A549 (cell line): Measurements from ENCODE around the gene SPINDOC. TPM values are rescaled to one million over a fixed set of nuclear protein-coding genes. Genes with fewer than 3 reads are reported as not detected.

Experiments
- ATAC-seq, 2 experiments: fragments of 200-7000 bp in 1 of 2; fragments of >200 bp in 1 of 2; cut with Nextera tagmentation in 1 of 2; cut with Tn5 transposase in 1 of 2; 3 replicates each; pipeline versions ENCODE4 v1.8.0 to v1.9.1; 2018 to 2020; ENCODE audit warnings: mild to moderate bottlenecking in 1 of 2, moderate library complexity in 1 of 2
- CTCF ChIA-PET: fragments of 300-600 bp; sonication (Branson Sonifier 250); formaldehyde crosslinking; extraction: SDS; loops from one replicate; lab custom pipeline; 2021; ENCODE audit warnings: antibody characterized with exemption, inconsistent platforms; lab: Yijun Ruan, JAX
- POLR2A ChIA-PET: fragments of 350-600 bp; formaldehyde crosslinking; extraction: SDS; loops from one replicate; lab custom pipeline; 2021; ENCODE audit warnings: antibody characterized with exemption, inconsistent platforms; lab: Yijun Ruan, JAX
- DNase-seq, 2 experiments: peaks; one replicate each; pipeline versions ENCODE4 v3.0.0 to v3.0.0-alpha.2; 2011 to 2016; ENCODE audit warnings: low read depth in 1 of 2, low spot score in 1 of 2
- FAIRE-seq: peaks from 2 replicates; lab custom pipeline; 2011; peaks lifted over from hg19 to GRCh38; lab: Jason Lieb, UNC
- H3K27ac ChIP-seq, 2 experiments: fragments of >200 bp; sonication (Bioruptor Twin); formaldehyde crosslinking; 3 replicates each; pipeline ENCODE4 v1.5.1; 2016 to 2017
- H3K4me1 ChIP-seq: fragments of >200 bp; sonication (Bioruptor Twin); formaldehyde crosslinking; 3 replicates; pipeline ENCODE4 v1.6.1; 2016
- H3K4me2 ChIP-seq: fragments of >200 bp; sonication (Bioruptor Twin); formaldehyde crosslinking; 3 replicates; pipeline ENCODE4 v1.6.1; 2016
- H3K4me3 ChIP-seq: fragments of >200 bp; sonication (Bioruptor Twin); formaldehyde crosslinking; 3 replicates; pipeline ENCODE4 v1.5.1; 2016
- H3K9me3 ChIP-seq: fragments of >200 bp; sonication (Bioruptor Twin); formaldehyde crosslinking; 3 replicates; pipeline ENCODE4 v1.6.1; 2016
- ATOH8 ChIP-seq: fragments of 250-450 bp; sonication (Bioruptor Pico); IDR thresholded peaks from 2 replicates; pipeline ENCODE4 v1.5.0; 2020; ENCODE audit warnings: low read depth, mild to moderate bottlenecking, moderate library complexity
- CBX2 ChIP-seq: fragments of 200-600 bp; sonication (generic); IDR thresholded peaks from 2 replicates; pipeline ENCODE4 v1.6.1; 2016; ENCODE audit warnings: low read depth, mild to moderate bottlenecking, borderline replicate concordance
- CBX8 ChIP-seq: fragments of 200-600 bp; sonication (generic); IDR thresholded peaks from 2 replicates; pipeline ENCODE4 v1.6.1; 2016
- CHD2 ChIP-seq: fragments of 150-350 bp; IDR thresholded peaks from 2 replicates; pipeline ENCODE4 v1.6.1; 2014; ENCODE audit warnings: low read length; ENCODE audit not compliant: partially characterized antibody
- CTCF ChIP-seq: fragments of >200 bp; sonication (Bioruptor Twin); formaldehyde crosslinking; IDR thresholded peaks from 3 replicates; pipeline ENCODE4 v1.5.1; 2016
- EHMT2 ChIP-seq: fragments of 200-600 bp; sonication (generic); IDR thresholded peaks from 2 replicates; pipeline ENCODE4 v1.6.1; 2016; ENCODE audit warnings: antibody characterized with exemption, low read depth, mild to moderate bottlenecking, moderate library complexity
- ELK1 ChIP-seq: fragments of 150-350 bp; IDR thresholded peaks from 2 replicates; pipeline ENCODE4 v1.6.1; 2014; ENCODE audit warnings: low read depth, mild to moderate bottlenecking, low read length
- FOSB ChIP-seq: fragments of 250-450 bp; sonication (Bioruptor Pico); IDR thresholded peaks from 2 replicates; pipeline ENCODE4 v1.5.0; 2020; ENCODE audit warnings: mild to moderate bottlenecking, moderate library complexity
- FOSL2 ChIP-seq, 2 experiments: fragments of 450-650 bp in 1 of 2; fragments of >200 bp in 1 of 2; sonication (Bioruptor Twin) in 1 of 2; formaldehyde crosslinking; IDR thresholded peaks; 2 replicates each; pipeline versions ENCODE4 v1.5.0 to v1.6.1; 2016 to 2020; ENCODE audit warnings: mild to moderate bottlenecking in 1 of 2, moderate library complexity in 1 of 2
- GATA3 ChIP-seq: IDR thresholded peaks from 2 replicates; pipeline ENCODE4 v1.6.1; 2012; ENCODE audit warnings: borderline replicate concordance
- HES2 ChIP-seq: fragments of >200 bp; sonication (Bioruptor Twin); formaldehyde crosslinking; IDR thresholded peaks from 2 replicates; pipeline ENCODE4 v1.6.1; 2016
- HEYL ChIP-seq: fragments of 250-450 bp; sonication (Bioruptor Pico); IDR thresholded peaks from 2 replicates; pipeline ENCODE4 v1.8.0; 2021; ENCODE audit warnings: mild to moderate bottlenecking, moderate library complexity
- HMGXB4 ChIP-seq: fragments of 250-450 bp; sonication (Bioruptor Pico); IDR thresholded peaks from 2 replicates; pipeline ENCODE4 v1.5.0; 2021; ENCODE audit warnings: mild to moderate bottlenecking, moderate library complexity, borderline replicate concordance
- HOXB13 ChIP-seq: fragments of 250-450 bp; sonication (Bioruptor Pico); IDR thresholded peaks from 2 replicates; pipeline ENCODE4 v1.5.0; 2020; ENCODE audit warnings: low read depth, mild to moderate bottlenecking, moderate library complexity
- HOXB5 ChIP-seq: fragments of 250-450 bp; sonication (Bioruptor Pico); IDR thresholded peaks from 2 replicates; pipeline ENCODE4 v1.5.0; 2020; ENCODE audit warnings: mild to moderate bottlenecking, moderate library complexity
- JUN ChIP-seq, 2 experiments: fragments of >200 bp; sonication (Bioruptor Twin); formaldehyde crosslinking; IDR thresholded peaks; 2 replicates in 1 of 2; 3 replicates in 1 of 2; pipeline ENCODE4 v1.6.1; 2016 to 2017
- KDM1A ChIP-seq: fragments of 200-600 bp; sonication (generic); IDR thresholded peaks from 2 replicates; pipeline ENCODE4 v1.6.1; 2016; ENCODE audit warnings: low read depth, mild to moderate bottlenecking
- KDM5A ChIP-seq: fragments of 200-600 bp; sonication (generic); IDR thresholded peaks from 2 replicates; pipeline ENCODE4 v1.6.1; 2016; ENCODE audit warnings: antibody characterized with exemption, mild to moderate bottlenecking
- MYC ChIP-seq: IDR thresholded peaks from 2 replicates; pipeline ENCODE4 v1.6.1; 2012; ENCODE audit warnings: mild to moderate bottlenecking, inconsistent platforms, low read length, improper control_type of control experiment, borderline replicate concordance
- NR3C1 ChIP-seq: fragments of >200 bp; sonication (Bioruptor Twin); formaldehyde crosslinking; IDR thresholded peaks from 3 replicates; pipeline ENCODE4 v1.6.1; 2017
- PBX3 ChIP-seq: IDR thresholded peaks from 2 replicates; pipeline ENCODE4 v1.6.1; 2012
- POLR2AphosphoS2 ChIP-seq: conservative IDR thresholded peaks from 2 replicates; pipeline ENCODE4 v1.6.1; 2012; ENCODE audit warnings: low read length, improper control_type of control experiment, inconsistent platforms
- RAD21 ChIP-seq, 2 experiments: fragments of >200 bp in 1 of 2; sonication (Bioruptor Twin) in 1 of 2; formaldehyde crosslinking in 1 of 2; IDR thresholded peaks in 1 of 2; conservative IDR thresholded peaks in 1 of 2; 2 replicates in 1 of 2; 3 replicates in 1 of 2; pipeline ENCODE4 v1.6.1; 2012 to 2018; ENCODE audit warnings: inconsistent platforms in 1 of 2
- RARB ChIP-seq: fragments of 250-450 bp; sonication (Bioruptor Pico); IDR thresholded peaks from 2 replicates; pipeline ENCODE4 v1.8.0; 2021; ENCODE audit warnings: mild to moderate bottlenecking, moderate library complexity
- RCOR1 ChIP-seq: fragments of 150-350 bp; IDR thresholded peaks from 2 replicates; pipeline ENCODE4 v1.6.1; 2014; ENCODE audit warnings: antibody characterized with exemption, low read length, low read depth
- RNF2 ChIP-seq: fragments of 200-600 bp; sonication (generic); IDR thresholded peaks from 2 replicates; pipeline ENCODE4 v1.6.1; 2016; ENCODE audit warnings: low read depth, mild to moderate bottlenecking, antibody characterized with exemption, moderate library complexity, borderline replicate concordance
- SMC3 ChIP-seq: fragments of >200 bp; sonication (Bioruptor Twin); formaldehyde crosslinking; IDR thresholded peaks from 3 replicates; pipeline ENCODE4 v1.6.1; 2018; ENCODE audit warnings: inconsistent platforms
- SREBF2 ChIP-seq: fragments of 450-650 bp; IDR thresholded peaks from 2 replicates; pipeline ENCODE4 v1.6.1; 2014; ENCODE audit warnings: mild to moderate bottlenecking, moderate library complexity
- ZNF302 ChIP-seq: fragments of 250-450 bp; sonication (Bioruptor Pico); IDR thresholded peaks from 2 replicates; pipeline ENCODE4 v1.9.0; 2021; ENCODE audit warnings: inconsistent platforms, mild to moderate bottlenecking, moderate library complexity
- WGBS: methylation state at CpG from one replicate; pipeline ENCODE4 v1.1.6; 2017; ENCODE audit errors: missing lambda C conversion rate; 5-methylcytosine and 5-hydroxymethylcytosine counted together
- polyA plus RNA-seq, 4 experiments: library from polyadenylated mRNA; depleted of rRNA in 3 of 4; stranded (reverse); fragments of >200 nt; fragmentation: RNase III in 1 of 4; extraction: RNeasy Plus Mini Kit Qiagen cat#74134 plus additional on column Dnase treatment in 1 of 4; gene quantifications; 2 replicates in 3 of 4; 3 replicates in 1 of 4; pipeline ENCODE4 v1.2.3, GENCODE V29; 2011 to 2017

The SPINDOC gene
- polyA plus RNA-seq, 2 of the 4 experiments (the other 2 are of a cell fraction) = 17.6 to 34.8 TPM

- TF ChIP-seq POLR2AphosphoS2 = no peak
- TF ChIP-seq ZNF302 = no peak
- TF ChIP-seq RARB (CRISPR knock-in tag) = no peak
- TF ChIP-seq CHD2 = no peak
- no peak for TF ChIP-seq RCOR1
- no peak for TF ChIP-seq MYC
- TF ChIP-seq KDM5A = no peak
These were observed 33.6 kb downstream of the SPINDOC start (continued) for GRCh38 chr11:63846897-63847296.

GRCh38 chr11:63847363-63847762 lies 34.1 kb downstream of the SPINDOC start:
- TF ChIP-seq SREBF2 (no peak), KDM1A (no peak), HMGXB4 (CRISPR knock-in tag) (no peak), RAD21 (conservative IDR thresholded peaks at IDR 0.05 in 1 of 2, IDR thresholded peaks at IDR 0.05 in 1 of 2) (no peak), RNF2 (no peak), POLR2AphosphoS2 (no peak), CBX8 (no peak), RCOR1 (no peak), CBX2 (no peak), GATA3 (no peak), NR3C1 (no peak), HOXB13 (CRISPR knock-in tag) (no peak), ATOH8 (CRISPR knock-in tag) (no peak), SMC3 (no peak), JUN (IDR thresholded peaks at IDR 0.05) (no peak), HEYL (CRISPR knock-in tag) (no peak), CTCF (no peak)
- 92% methylated on average over 3 of the region's 3 CpGs for WGBS
- Histone ChIP-seq H3K4me3 (no peak overlapping the region), H3K4me2 (no peak overlapping the region), H3K9me3 (no peaks in the 10 kb centered on the region), H3K4me1 (peaks cover 36% of the 10 kb centered on the region), H3K27ac (no peak overlapping the region; a peak in 1 of 6 replicates)
- CTCF ChIA-PET = interaction anchor here (1.2 to 5.6 kb wide), 2 partner anchors 9 to 50 kb away, joined by 3 to 40 read pairs; partner anchors contain the start of gene MARK2
- DNase-seq (no peak), FAIRE-seq (no peak), ATAC-seq (no peak)
- POLR2A ChIA-PET = no interaction called here

GRCh38 chr11:63849691-63850090 lies 36.4 kb downstream of the SPINDOC start:
- POLR2A ChIA-PET = no interaction called here
- no peak for ATAC-seq
- no peak for TF ChIP-seq CBX8
- TF ChIP-seq HES2 = no peak
- TF ChIP-seq EHMT2 = no peak
- TF ChIP-seq HOXB13 (CRISPR knock-in tag) = no peak
- TF ChIP-seq FOSB (CRISPR knock-in tag) = no peak
- no peak for TF ChIP-seq PBX3
- TF ChIP-seq ELK1 = no peak
- no peak for TF ChIP-seq HOXB5 (CRISPR knock-in tag)
- no peak for TF ChIP-seq FOSL2 (IDR thresholded peaks at IDR 0.05)
- no peak for TF ChIP-seq FOSL2 (CRISPR knock-in tag; IDR thresholded peaks at IDR 0.05)
- TF ChIP-seq POLR2AphosphoS2 = no peak
- no peak for TF ChIP-seq SMC3
- TF ChIP-seq, all 56 proteins: peak for 0
- 92% methylated on average over 2 of the region's 2 CpGs for WGBS
- no peak overlapping the region for H3K4me3 ChIP-seq
- CTCF ChIA-PET = interaction anchor here (5.6 kb wide), 1 partner anchor 11 kb away, joined by 40 read pairs; the partner anchor contains the start of gene MARK2
- no peak overlapping the region for H3K27ac ChIP-seq
- H3K9me3 ChIP-seq = no peaks in the 10 kb centered on the region
- peaks cover 20% of the 10 kb centered on the region for H3K4me1 ChIP-seq
- FAIRE-seq = no peak
- H3K4me2 ChIP-seq = no peak overlapping the region
- DNase-seq = no peak
